DOHH2 (cell line): ENCODE results near the gene CEP131.

Experiments used
- EZH2phosphoT487 ChIP-seq: fragments of 200-600 bp; sonication (generic); IDR thresholded peaks from 2 replicates; pipeline ENCODE4 v1.6.1; 2017; ENCODE audit warnings: borderline replicate concordance, mild to moderate bottlenecking, antibody characterized with exemption, low read length, moderate library complexity, mixed read lengths
- TF ChIP-seq, protein P1 (sequence below): fragments of 200-600 bp; sonication (generic); IDR thresholded peaks from one replicate; pipeline ENCODE4 v1.5.1; 2014; ENCODE audit warnings: antibody characterized with exemption, mild to moderate bottlenecking, low read depth, low read length; ENCODE audit not compliant: poor library complexity, severe bottlenecking

DNA sequence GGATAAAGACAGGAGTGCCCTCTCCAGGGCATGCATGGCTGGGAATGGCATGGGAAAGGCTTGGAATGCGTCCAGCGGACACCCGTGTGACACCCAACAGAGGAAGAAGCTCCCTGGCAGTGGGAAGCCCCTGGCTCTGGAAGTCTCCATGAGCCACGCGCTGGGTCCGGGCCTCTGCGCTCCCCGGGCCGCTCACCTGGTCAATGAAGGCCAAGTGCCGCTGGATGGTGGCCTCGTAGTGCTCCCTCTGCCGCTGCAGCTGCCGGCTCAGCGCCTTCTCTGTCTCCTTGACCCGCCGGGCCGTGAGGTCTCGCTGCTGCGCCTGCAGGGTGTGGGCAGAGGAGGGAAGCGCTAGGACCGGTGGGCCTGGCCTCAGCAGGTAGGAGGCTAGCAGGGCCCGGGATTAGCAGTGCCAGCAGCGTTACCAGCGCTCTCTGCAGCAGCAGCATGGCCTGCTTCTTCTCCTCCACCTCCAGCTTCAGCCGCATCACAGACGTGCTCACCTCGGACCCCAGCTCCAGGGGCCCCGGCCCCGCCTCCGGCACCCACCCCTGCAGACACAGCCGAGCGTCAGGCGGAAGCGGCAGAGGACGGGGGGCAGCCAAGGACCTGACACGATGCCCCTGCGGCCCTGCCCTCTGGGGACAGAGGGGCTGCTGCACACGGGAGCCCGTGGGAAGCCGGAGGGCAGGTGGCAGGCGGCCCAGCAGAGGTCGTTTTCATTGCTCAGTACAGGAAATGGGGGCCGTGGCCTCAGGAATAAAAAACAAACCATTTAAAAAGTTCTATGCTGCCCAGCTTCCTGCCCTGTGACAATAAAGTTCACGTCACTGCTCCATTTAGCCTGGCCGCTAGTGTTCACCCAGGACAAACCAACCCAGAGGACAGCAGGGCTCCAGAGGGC is 26.0 kb downstream of the CEP131 start:
- TF ChIP-seq, protein P1, sequence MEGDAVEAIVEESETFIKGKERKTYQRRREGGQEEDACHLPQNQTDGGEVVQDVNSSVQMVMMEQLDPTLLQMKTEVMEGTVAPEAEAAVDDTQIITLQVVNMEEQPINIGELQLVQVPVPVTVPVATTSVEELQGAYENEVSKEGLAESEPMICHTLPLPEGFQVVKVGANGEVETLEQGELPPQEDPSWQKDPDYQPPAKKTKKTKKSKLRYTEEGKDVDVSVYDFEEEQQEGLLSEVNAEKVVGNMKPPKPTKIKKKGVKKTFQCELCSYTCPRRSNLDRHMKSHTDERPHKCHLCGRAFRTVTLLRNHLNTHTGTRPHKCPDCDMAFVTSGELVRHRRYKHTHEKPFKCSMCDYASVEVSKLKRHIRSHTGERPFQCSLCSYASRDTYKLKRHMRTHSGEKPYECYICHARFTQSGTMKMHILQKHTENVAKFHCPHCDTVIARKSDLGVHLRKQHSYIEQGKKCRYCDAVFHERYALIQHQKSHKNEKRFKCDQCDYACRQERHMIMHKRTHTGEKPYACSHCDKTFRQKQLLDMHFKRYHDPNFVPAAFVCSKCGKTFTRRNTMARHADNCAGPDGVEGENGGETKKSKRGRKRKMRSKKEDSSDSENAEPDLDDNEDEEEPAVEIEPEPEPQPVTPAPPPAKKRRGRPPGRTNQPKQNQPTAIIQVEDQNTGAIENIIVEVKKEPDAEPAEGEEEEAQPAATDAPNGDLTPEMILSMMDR: no peak
- no peak for TF ChIP-seq EZH2phosphoT487
